Measurements from ENCODE around the gene MCCD1.

The MCCD1 gene

GRCh38 chr6:31531771-31532643, 3.2 kb downstream of the MCCD1 start:
- Histone ChIP-seq H3K27ac (ENCODE audit: insufficient read depth, low read length, poor library complexity, severe bottlenecking) (no peak overlapping the region), H3K36me3 (ENCODE audit: control insufficient read depth, insufficient read depth, low read length) (peaks cover 75% of the 10 kb centered on the region)

GRCh38 chr6:31532644-31533454, 4.1 kb downstream of the MCCD1 start:
- no peak overlapping the region for H3K27ac ChIP-seq (ENCODE audit: insufficient read depth, low read length, poor library complexity, severe bottlenecking)
- no peak overlapping the region for H3K4me3 ChIP-seq (ENCODE audit: insufficient read depth, low read depth, low read length, poor library complexity, severe bottlenecking)
- DNase-seq, result no peak
- H3K9me3 ChIP-seq (ENCODE audit: control insufficient read depth, low read length), result no peaks in the 10 kb centered on the region
- no peaks in the 10 kb centered on the region for H3K27me3 ChIP-seq (replicated peaks; ENCODE audit: control insufficient read depth, insufficient read depth, low read length, poor library complexity, severe bottlenecking)
- no peaks in the 10 kb centered on the region for H3K4me1 ChIP-seq (ENCODE audit: control insufficient read depth, insufficient read depth, low read length, poor library complexity, severe bottlenecking)
- H3K36me3 ChIP-seq (ENCODE audit: control insufficient read depth, insufficient read depth, low read length), result peaks cover 82% of the 10 kb centered on the region

More at GRCh38 chr6:31531771-31532643, 3.2 kb downstream of the MCCD1 start:
- Histone ChIP-seq H3K4me1 (ENCODE audit: control insufficient read depth, insufficient read depth, low read length, poor library complexity, severe bottlenecking) (no peaks in the 10 kb centered on the region), H3K27me3 (replicated peaks; ENCODE audit: control insufficient read depth, insufficient read depth, low read length, poor library complexity, severe bottlenecking) (no peaks in the 10 kb centered on the region), H3K9me3 (ENCODE audit: control insufficient read depth, low read length) (no peaks in the 10 kb centered on the region), H3K4me3 (ENCODE audit: insufficient read depth, low read depth, low read length, poor library complexity, severe bottlenecking) (no peak overlapping the region)
- DNase-seq, result no peak

GRCh38 chr6:31533455-31533841, 4.7 kb downstream of the MCCD1 start:
- peaks cover 87% of the 10 kb centered on the region for H3K36me3 ChIP-seq (ENCODE audit: control insufficient read depth, insufficient read depth, low read length)
- H3K4me1 ChIP-seq (ENCODE audit: control insufficient read depth, insufficient read depth, low read length, poor library complexity, severe bottlenecking), result no peaks in the 10 kb centered on the region
- no peak overlapping the region for H3K27ac ChIP-seq (ENCODE audit: insufficient read depth, low read length, poor library complexity, severe bottlenecking)
- no peak for DNase-seq
- H3K4me3 ChIP-seq (ENCODE audit: insufficient read depth, low read depth, low read length, poor library complexity, severe bottlenecking), result no peak overlapping the region
- no peaks in the 10 kb centered on the region for H3K9me3 ChIP-seq (ENCODE audit: control insufficient read depth, low read length)
- no peaks in the 10 kb centered on the region for H3K27me3 ChIP-seq (replicated peaks; ENCODE audit: control insufficient read depth, insufficient read depth, low read length, poor library complexity, severe bottlenecking)

- Histone ChIP-seq H3K27me3 (replicated peaks; ENCODE audit: control insufficient read depth, insufficient read depth, low read length, poor library complexity, severe bottlenecking) (no peaks in the 10 kb centered on the region), H3K27ac (ENCODE audit: insufficient read depth, low read length, poor library complexity, severe bottlenecking) (peak overlapping the region; percentile 14), H3K4me1 (ENCODE audit: control insufficient read depth, insufficient read depth, low read length, poor library complexity, severe bottlenecking) (peaks cover 1% of the 10 kb centered on the region), H3K4me3 (ENCODE audit: insufficient read depth, low read depth, low read length, poor library complexity, severe bottlenecking) (no peak overlapping the region), H3K36me3 (ENCODE audit: control insufficient read depth, insufficient read depth, low read length) (peaks cover 93% of the 10 kb centered on the region), H3K9me3 (ENCODE audit: control insufficient read depth, low read length) (no peaks in the 10 kb centered on the region)
- DNase-seq, result no peak
Observed at GRCh38 chr6:31534011-31534410, 5.2 kb downstream of the MCCD1 start.

GRCh38 chr6:31534521-31535040, 5.8 kb downstream of the MCCD1 start:
- Histone ChIP-seq H3K36me3 (ENCODE audit: control insufficient read depth, insufficient read depth, low read length) (peaks cover 97% of the 10 kb centered on the region), H3K27me3 (replicated peaks; ENCODE audit: control insufficient read depth, insufficient read depth, low read length, poor library complexity, severe bottlenecking) (no peaks in the 10 kb centered on the region), H3K27ac (ENCODE audit: insufficient read depth, low read length, poor library complexity, severe bottlenecking) (no peak overlapping the region), H3K4me1 (ENCODE audit: control insufficient read depth, insufficient read depth, low read length, poor library complexity, severe bottlenecking) (peaks cover 7% of the 10 kb centered on the region), H3K4me3 (ENCODE audit: insufficient read depth, low read depth, low read length, poor library complexity, severe bottlenecking) (no peak overlapping the region), H3K9me3 (ENCODE audit: control insufficient read depth, low read length) (no peaks in the 10 kb centered on the region)
- DNase-seq, result no peak

GRCh38 chr6:31535538-31536324, 7.0 kb downstream of the MCCD1 start:
- Histone ChIP-seq H3K27me3 (replicated peaks; ENCODE audit: control insufficient read depth, insufficient read depth, low read length, poor library complexity, severe bottlenecking) (no peaks in the 10 kb centered on the region), H3K4me1 (ENCODE audit: control insufficient read depth, insufficient read depth, low read length, poor library complexity, severe bottlenecking) (peaks cover 18% of the 10 kb centered on the region), H3K36me3 (ENCODE audit: control insufficient read depth, insufficient read depth, low read length) (peaks cover 92% of the 10 kb centered on the region)

GRCh38 chr6:31538805-31539400, 10.1 kb downstream of the MCCD1 start:
- Histone ChIP-seq H3K27ac (ENCODE audit: insufficient read depth, low read length, poor library complexity, severe bottlenecking) (peak overlapping the region; percentile 93), H3K27me3 (replicated peaks; ENCODE audit: control insufficient read depth, insufficient read depth, low read length, poor library complexity, severe bottlenecking) (no peaks in the 10 kb centered on the region), H3K4me1 (ENCODE audit: control insufficient read depth, insufficient read depth, low read length, poor library complexity, severe bottlenecking) (peaks cover 23% of the 10 kb centered on the region), H3K36me3 (ENCODE audit: control insufficient read depth, insufficient read depth, low read length) (peaks cover 60% of the 10 kb centered on the region), H3K4me3 (ENCODE audit: insufficient read depth, low read depth, low read length, poor library complexity, severe bottlenecking) (no peak overlapping the region), H3K9me3 (ENCODE audit: control insufficient read depth, low read length) (no peaks in the 10 kb centered on the region)
- no peak for DNase-seq

More at GRCh38 chr6:31535538-31536324, 7.0 kb downstream of the MCCD1 start:
- Histone ChIP-seq H3K27ac (ENCODE audit: insufficient read depth, low read length, poor library complexity, severe bottlenecking) (no peak overlapping the region), H3K9me3 (ENCODE audit: control insufficient read depth, low read length) (no peaks in the 10 kb centered on the region), H3K4me3 (ENCODE audit: insufficient read depth, low read depth, low read length, poor library complexity, severe bottlenecking) (no peak overlapping the region)
- DNase-seq, result no peak

GRCh38 chr6:31540640-31541039, 11.9 kb downstream of the MCCD1 start:
- no peak for DNase-seq
- H3K27ac ChIP-seq (ENCODE audit: insufficient read depth, low read length, poor library complexity, severe bottlenecking), result peak overlapping the region; percentile 93
- H3K36me3 ChIP-seq (ENCODE audit: control insufficient read depth, insufficient read depth, low read length), result peaks cover 43% of the 10 kb centered on the region
- no peaks in the 10 kb centered on the region for H3K27me3 ChIP-seq (replicated peaks; ENCODE audit: control insufficient read depth, insufficient read depth, low read length, poor library complexity, severe bottlenecking)
- no peaks in the 10 kb centered on the region for H3K9me3 ChIP-seq (ENCODE audit: control insufficient read depth, low read length)
- H3K4me3 ChIP-seq (ENCODE audit: insufficient read depth, low read depth, low read length, poor library complexity, severe bottlenecking), result peak overlapping the region; percentile 61
- H3K4me1 ChIP-seq (ENCODE audit: control insufficient read depth, insufficient read depth, low read length, poor library complexity, severe bottlenecking), result peaks cover 23% of the 10 kb centered on the region

- H3K4me3 ChIP-seq (ENCODE audit: insufficient read depth, low read depth, low read length, poor library complexity, severe bottlenecking), result peak overlapping the region; percentile 61
- H3K4me1 ChIP-seq (ENCODE audit: control insufficient read depth, insufficient read depth, low read length, poor library complexity, severe bottlenecking), result peaks cover 23% of the 10 kb centered on the region
- DNase-seq, result peak; percentile 51 to 65 (median 59)
- peak overlapping the region; percentile 93 for H3K27ac ChIP-seq (ENCODE audit: insufficient read depth, low read length, poor library complexity, severe bottlenecking)
- peaks cover 37% of the 10 kb centered on the region for H3K36me3 ChIP-seq (ENCODE audit: control insufficient read depth, insufficient read depth, low read length)
- H3K9me3 ChIP-seq (ENCODE audit: control insufficient read depth, low read length), result no peaks in the 10 kb centered on the region
- no peaks in the 10 kb centered on the region for H3K27me3 ChIP-seq (replicated peaks; ENCODE audit: control insufficient read depth, insufficient read depth, low read length, poor library complexity, severe bottlenecking)
Observed at GRCh38 chr6:31541059-31541657, 12.4 kb downstream of the MCCD1 start.
